K562 (cell line): ENCODE data around the gene SGK1. TPM values are rescaled to one million over a fixed set of nuclear protein-coding genes. Genes with fewer than 3 reads are reported as not detected.

Experiments used
- E2F1 ChIP-seq: sonication (generic); formaldehyde crosslinking; IDR thresholded peaks from 2 replicates; pipeline ENCODE4 v1.8.1; 2023; ENCODE audit warnings: mild to moderate bottlenecking, missing genetic modification reagents, moderate library complexity
- HMG20B ChIP-seq: fragments of 250-450 bp; sonication (Bioruptor Pico); IDR thresholded peaks from 2 replicates; pipeline ENCODE4 v1.5.0; 2021; ENCODE audit warnings: mild to moderate bottlenecking
- MAFG ChIP-seq: fragments of 450-650 bp; conservative IDR thresholded peaks from 2 replicates; pipeline ENCODE4 v1.6.1; 2016; ENCODE audit warnings: missing genetic modification characterization, missing compliant biosample characterization
- MAZ ChIP-seq, 2 experiments: fragments of 450-650 bp in 1 of 2; sonication (generic) in 1 of 2; formaldehyde crosslinking; IDR thresholded peaks in 1 of 2; conservative IDR thresholded peaks in 1 of 2; 2 replicates each; pipeline versions ENCODE4 v1.4.0 to v1.5.0; 2020; ENCODE audit warnings: mild to moderate bottlenecking in 1 of 2, missing genetic modification reagents in 1 of 2
- MED1 ChIP-seq: sonication (generic); formaldehyde crosslinking; IDR thresholded peaks from 2 replicates; pipeline ENCODE4 v1.8.1; 2023; ENCODE audit warnings: missing genetic modification reagents, borderline replicate concordance
- NCOR1 ChIP-seq: fragments of 450-650 bp; IDR thresholded peaks from 2 replicates; pipeline ENCODE4 v1.6.1; 2016; ENCODE audit warnings: mild to moderate bottlenecking, moderate library complexity
- SPI1 ChIP-seq: IDR thresholded peaks from 2 replicates; pipeline ENCODE4 v1.6.1; 2011; ENCODE audit warnings: low read depth, low read length, control low read depth, borderline replicate concordance
- TOE1 ChIP-seq, 2 experiments: fragments of 450-650 bp in 1 of 2; sonication (generic) in 1 of 2; formaldehyde crosslinking in 1 of 2; IDR thresholded peaks; 2 replicates each; pipeline versions ENCODE4 v1.7.1 to v1.8.0; 2016 to 2022; ENCODE audit warnings: borderline replicate concordance in 2 of 2, mild to moderate bottlenecking in 2 of 2, antibody characterized with exemption in 1 of 2, inconsistent platforms in 1 of 2, low read depth in 1 of 2, missing genetic modification reagents in 1 of 2, moderate library complexity in 1 of 2
- ZBTB33 ChIP-seq: sonication (generic); formaldehyde crosslinking; IDR thresholded peaks from 2 replicates; pipeline ENCODE4 v1.8.1; 2023; ENCODE audit warnings: mild to moderate bottlenecking, missing genetic modification reagents
- ZFX ChIP-seq: sonication (generic); formaldehyde crosslinking; IDR thresholded peaks from 2 replicates; pipeline ENCODE4 v1.8.0; 2022; ENCODE audit warnings: mild to moderate bottlenecking, missing genetic modification reagents, moderate library complexity
- ZNF668 ChIP-seq: fragments of 250-450 bp; sonication (Bioruptor Pico); IDR thresholded peaks from 2 replicates; pipeline ENCODE4 v1.8.0; 2022; ENCODE audit warnings: mild to moderate bottlenecking, inconsistent platforms
- ZNF766 ChIP-seq: fragments of 200-800 bp; sonication (Bioruptor generic); conservative IDR thresholded peaks from 2 replicates; pipeline ENCODE4 v1.6.1; 2016; ENCODE audit warnings: missing genetic modification characterization, missing compliant biosample characterization
- polyA plus RNA-seq, 8 experiments: library from polyadenylated mRNA; depleted of rRNA in 4 of 8; stranded (reverse) in 5 of 8; unstranded in 3 of 8; fragments of >200 nt; fragmentation: Nextera tagmentation in 2 of 8; fragmentation: Illumina TruSeq in 1 of 8; extraction: Ambion mirVana in 2 of 8; extraction: Trizol in 1 of 8; gene quantifications; 2 replicates each; pipeline versions ENCODE4 v1.2.1 to v1.2.3, GENCODE V29; 2011 to 2014; ENCODE audit warnings: inconsistent platforms in 1 of 8, missing spikeins in 1 of 8
- total RNA-seq, 7 experiments: library from RNA; depleted of rRNA in 6 of 7; stranded (reverse); fragments of >200 nt in 6 of 7; fragmentation: Illumina TruSeq in 2 of 7; extraction: Trizol in 2 of 7; gene quantifications; 2 replicates each; pipeline versions ENCODE4 v1.2.1 to v1.2.3, GENCODE V29; 2011 to 2021; ENCODE audit warnings: low replicate concordance in 1 of 7
- TF ChIP-seq, protein P1 (sequence below), 2 experiments: fragments of 450-650 bp; conservative IDR thresholded peaks; 2 replicates each; pipeline ENCODE4 v1.6.1; 2017; ENCODE audit warnings: mild to moderate bottlenecking in 2 of 2, moderate library complexity in 2 of 2
- TF ChIP-seq, protein P2 (sequence below): fragments of 450-650 bp; formaldehyde crosslinking; IDR thresholded peaks from 2 replicates; pipeline ENCODE4 v1.4.0; 2020; ENCODE audit warnings: mild to moderate bottlenecking
- TF ChIP-seq, protein P3 (sequence below): sonication (generic); formaldehyde crosslinking; IDR thresholded peaks from 2 replicates; pipeline ENCODE4 v1.8.0; 2022; ENCODE audit warnings: mild to moderate bottlenecking, missing genetic modification reagents

The SGK1 gene
- total and polyA plus RNA-seq, 9 of the 15 experiments (the other 6 are each of a cell fraction or from before 2014, with no cell fraction given): 3.5 to 7.2 (median 3.9) TPM

GRCh38 chr6:134288538-134289203, 29.2 kb downstream of the SGK1 start (continued):
- TF ChIP-seq ZBTB33 (CRISPR knock-in tag): no peak
- TF ChIP-seq NCOR1: no peak
- TF ChIP-seq E2F1 (CRISPR knock-in tag): no peak
- TF ChIP-seq MAZ (CRISPR knock-in tag; conservative IDR thresholded peaks at IDR 0.05 in 1 of 2, IDR thresholded peaks at IDR 0.05 in 1 of 2): 0 out of 4 replicates have a peak, but pooled peaks of 1 of the 2 experiments have one; percentile 16
- TF ChIP-seq ZNF668 (CRISPR knock-in tag): peak; percentile 62; the same call in 1 of the 2 replicates
- TF ChIP-seq, protein P1, sequence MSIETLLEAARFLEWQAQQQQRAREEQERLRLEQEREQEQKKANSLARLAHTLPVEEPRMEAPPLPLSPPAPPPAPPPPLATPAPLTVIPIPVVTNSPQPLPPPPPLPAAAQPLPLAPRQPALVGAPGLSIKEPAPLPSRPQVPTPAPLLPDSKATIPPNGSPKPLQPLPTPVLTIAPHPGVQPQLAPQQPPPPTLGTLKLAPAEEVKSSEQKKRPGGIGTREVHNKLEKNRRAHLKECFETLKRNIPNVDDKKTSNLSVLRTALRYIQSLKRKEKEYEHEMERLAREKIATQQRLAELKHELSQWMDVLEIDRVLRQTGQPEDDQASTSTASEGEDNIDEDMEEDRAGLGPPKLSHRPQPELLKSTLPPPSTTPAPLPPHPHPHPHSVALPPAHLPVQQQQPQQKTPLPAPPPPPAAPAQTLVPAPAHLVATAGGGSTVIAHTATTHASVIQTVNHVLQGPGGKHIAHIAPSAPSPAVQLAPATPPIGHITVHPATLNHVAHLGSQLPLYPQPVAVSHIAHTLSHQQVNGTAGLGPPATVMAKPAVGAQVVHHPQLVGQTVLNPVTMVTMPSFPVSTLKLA (conservative IDR thresholded peaks at IDR 0.05): 0 out of 4 replicates have a peak, but pooled peaks of 1 of the 2 experiments have one; percentile 10
- TF ChIP-seq HMG20B (CRISPR knock-in tag): no peak
- TF ChIP-seq ZFX (CRISPR knock-in tag): 0 out of 2 replicates have a peak, but pooled peaks have one; percentile 17
- TF ChIP-seq SPI1: peak; percentile 68; the same call in 1 of the 2 replicates
- no peak for TF ChIP-seq TOE1 (IDR thresholded peaks at IDR 0.05; ENCODE audit: borderline replicate concordance)
- no peak for TF ChIP-seq TOE1 (CRISPR knock-in tag; IDR thresholded peaks at IDR 0.05; ENCODE audit: borderline replicate concordance, low read depth)
- TF ChIP-seq MAFG (tag): peak; percentile 23; the same call in 1 of the 2 replicates
- TF ChIP-seq, protein P2, sequence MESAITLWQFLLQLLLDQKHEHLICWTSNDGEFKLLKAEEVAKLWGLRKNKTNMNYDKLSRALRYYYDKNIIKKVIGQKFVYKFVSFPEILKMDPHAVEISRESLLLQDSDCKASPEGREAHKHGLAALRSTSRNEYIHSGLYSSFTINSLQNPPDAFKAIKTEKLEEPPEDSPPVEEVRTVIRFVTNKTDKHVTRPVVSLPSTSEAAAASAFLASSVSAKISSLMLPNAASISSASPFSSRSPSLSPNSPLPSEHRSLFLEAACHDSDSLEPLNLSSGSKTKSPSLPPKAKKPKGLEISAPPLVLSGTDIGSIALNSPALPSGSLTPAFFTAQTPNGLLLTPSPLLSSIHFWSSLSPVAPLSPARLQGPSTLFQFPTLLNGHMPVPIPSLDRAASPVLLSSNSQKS (CRISPR knock-in tag): no peak
- TF ChIP-seq, protein P3, sequence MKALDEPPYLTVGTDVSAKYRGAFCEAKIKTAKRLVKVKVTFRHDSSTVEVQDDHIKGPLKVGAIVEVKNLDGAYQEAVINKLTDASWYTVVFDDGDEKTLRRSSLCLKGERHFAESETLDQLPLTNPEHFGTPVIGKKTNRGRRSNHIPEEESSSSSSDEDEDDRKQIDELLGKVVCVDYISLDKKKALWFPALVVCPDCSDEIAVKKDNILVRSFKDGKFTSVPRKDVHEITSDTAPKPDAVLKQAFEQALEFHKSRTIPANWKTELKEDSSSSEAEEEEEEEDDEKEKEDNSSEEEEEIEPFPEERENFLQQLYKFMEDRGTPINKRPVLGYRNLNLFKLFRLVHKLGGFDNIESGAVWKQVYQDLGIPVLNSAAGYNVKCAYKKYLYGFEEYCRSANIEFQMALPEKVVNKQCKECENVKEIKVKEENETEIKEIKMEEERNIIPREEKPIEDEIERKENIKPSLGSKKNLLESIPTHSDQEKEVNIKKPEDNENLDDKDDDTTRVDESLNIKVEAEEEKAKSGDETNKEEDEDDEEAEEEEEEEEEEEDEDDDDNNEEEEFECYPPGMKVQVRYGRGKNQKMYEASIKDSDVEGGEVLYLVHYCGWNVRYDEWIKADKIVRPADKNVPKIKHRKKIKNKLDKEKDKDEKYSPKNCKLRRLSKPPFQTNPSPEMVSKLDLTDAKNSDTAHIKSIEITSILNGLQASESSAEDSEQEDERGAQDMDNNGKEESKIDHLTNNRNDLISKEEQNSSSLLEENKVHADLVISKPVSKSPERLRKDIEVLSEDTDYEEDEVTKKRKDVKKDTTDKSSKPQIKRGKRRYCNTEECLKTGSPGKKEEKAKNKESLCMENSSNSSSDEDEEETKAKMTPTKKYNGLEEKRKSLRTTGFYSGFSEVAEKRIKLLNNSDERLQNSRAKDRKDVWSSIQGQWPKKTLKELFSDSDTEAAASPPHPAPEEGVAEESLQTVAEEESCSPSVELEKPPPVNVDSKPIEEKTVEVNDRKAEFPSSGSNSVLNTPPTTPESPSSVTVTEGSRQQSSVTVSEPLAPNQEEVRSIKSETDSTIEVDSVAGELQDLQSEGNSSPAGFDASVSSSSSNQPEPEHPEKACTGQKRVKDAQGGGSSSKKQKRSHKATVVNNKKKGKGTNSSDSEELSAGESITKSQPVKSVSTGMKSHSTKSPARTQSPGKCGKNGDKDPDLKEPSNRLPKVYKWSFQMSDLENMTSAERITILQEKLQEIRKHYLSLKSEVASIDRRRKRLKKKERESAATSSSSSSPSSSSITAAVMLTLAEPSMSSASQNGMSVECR (CRISPR knock-in tag): no peak
- TF ChIP-seq ZNF766 (CRISPR knock-in tag): peak; percentile 21; the same call in 1 of the 2 replicates
- no peak for TF ChIP-seq MED1 (CRISPR knock-in tag)
